GM23338 (cell line): ENCODE data around the gene MCTP2. TPM values are rescaled to one million over a fixed set of nuclear protein-coding genes. Genes with fewer than 3 reads are reported as not detected.

Experiments used
- ATAC-seq: fragments of 200-7000 bp; cut with Tn5 transposase; 3 replicates; pipeline ENCODE4 v1.9.1; 2020
- DNase-seq: peaks from one replicate; pipeline ENCODE4 v3.0.0-alpha.2; 2015; ENCODE audit warnings: low spot score
- H2AFZ ChIP-seq: fragments of 200-600 bp; sonication (generic); 2 replicates; pipeline ENCODE4 v1.8.0; 2016; ENCODE audit warnings: antibody characterized with exemption, mild to moderate bottlenecking, moderate library complexity
- H3F3A ChIP-seq: fragments of 200-600 bp; sonication (generic); replicated peaks from 2 replicates; pipeline ENCODE4 v1.8.0; 2017; ENCODE audit warnings: antibody characterized with exemption, mixed run types, low read depth
- H3K27ac ChIP-seq: fragments of 200-600 bp; sonication (generic); 2 replicates; pipeline ENCODE4 v1.6.1; 2016; ENCODE audit warnings: low read depth
- H3K27me3 ChIP-seq: fragments of 200-600 bp; sonication (generic); 2 replicates; pipeline ENCODE4 v1.8.0; 2016; ENCODE audit warnings: mild to moderate bottlenecking, mixed run types, moderate library complexity; ENCODE audit not compliant: insufficient read depth
- H3K36me3 ChIP-seq: fragments of 200-600 bp; sonication (generic); 2 replicates; pipeline ENCODE4 v1.8.0; 2016; ENCODE audit warnings: mild to moderate bottlenecking; ENCODE audit not compliant: insufficient read depth
- H3K4me1 ChIP-seq: fragments of 200-600 bp; sonication (generic); 2 replicates; pipeline ENCODE4 v1.8.0; 2016; ENCODE audit warnings: mild to moderate bottlenecking, moderate library complexity; ENCODE audit not compliant: insufficient read depth
- H3K4me2 ChIP-seq: fragments of 200-600 bp; sonication (generic); 2 replicates; pipeline ENCODE4 v1.7.1; 2017; ENCODE audit warnings: mixed run types
- H3K4me3 ChIP-seq: fragments of 200-600 bp; sonication (generic); 2 replicates; pipeline ENCODE4 v1.6.1; 2016; ENCODE audit warnings: mixed run types
- H3K79me2 ChIP-seq: fragments of 200-600 bp; sonication (generic); replicated peaks from 2 replicates; pipeline ENCODE4 v1.8.0; 2017; ENCODE audit warnings: mild to moderate bottlenecking; ENCODE audit not compliant: insufficient read depth
- H3K9me2 ChIP-seq: fragments of 200-600 bp; sonication (generic); 2 replicates; pipeline ENCODE4 v1.8.0; 2017; ENCODE audit not compliant: insufficient read depth
- H4K20me1 ChIP-seq: fragments of 200-600 bp; sonication (generic); replicated peaks from 2 replicates; pipeline ENCODE4 v1.8.0; 2017; ENCODE audit warnings: mild to moderate bottlenecking; ENCODE audit not compliant: insufficient read depth
- H3K27ac Mint-ChIP-seq: 2 replicates; pipeline ENCODE4 v1.8.0; 2020; ENCODE audit warnings: inconsistent platforms, mild to moderate bottlenecking, moderate library complexity, mixed read lengths
- H3K27me3 Mint-ChIP-seq: 3 replicates; pipeline ENCODE4 v1.8.0; 2022; ENCODE audit warnings: low read depth, mild to moderate bottlenecking, moderate library complexity, mixed read lengths, inconsistent platforms; ENCODE audit not compliant: insufficient read depth, poor library complexity
- H3K36me3 Mint-ChIP-seq: 3 replicates; pipeline ENCODE4 v1.8.0; 2021; ENCODE audit warnings: low read depth, mild to moderate bottlenecking, inconsistent platforms, moderate library complexity, mixed read lengths
- H3K4me1 Mint-ChIP-seq: 3 replicates; pipeline ENCODE4 v1.8.0; 2020; ENCODE audit warnings: mild to moderate bottlenecking, inconsistent platforms, mixed read lengths
- H3K4me3 Mint-ChIP-seq: 3 replicates; pipeline ENCODE4 v1.8.0; 2021; ENCODE audit warnings: moderate library complexity, mild to moderate bottlenecking, inconsistent platforms, mixed read lengths
- H3K9me3 Mint-ChIP-seq: 3 replicates; pipeline ENCODE4 v1.8.0; 2020; ENCODE audit warnings: moderate library complexity, mild to moderate bottlenecking, inconsistent platforms, mixed read lengths
- CREB1 ChIP-seq: fragments of 250-450 bp; sonication (Bioruptor Pico); IDR thresholded peaks from 2 replicates; pipeline ENCODE4 v1.5.0; 2020; ENCODE audit warnings: low read depth, mild to moderate bottlenecking, moderate library complexity
- EZH2phosphoT487 ChIP-seq: fragments of 200-600 bp; sonication (generic); IDR thresholded peaks from one replicate; pipeline ENCODE4 v1.8.1; 2018; ENCODE audit warnings: antibody characterized with exemption; ENCODE audit not compliant: unreplicated experiment
- NANOG ChIP-seq: IDR thresholded peaks from 2 replicates; pipeline ENCODE4 v1.6.1; 2016; ENCODE audit warnings: antibody characterized with exemption, borderline replicate concordance
- STAT1 ChIP-seq: IDR thresholded peaks from one replicate; pipeline ENCODE4 v1.6.1; 2016; ENCODE audit warnings: antibody characterized with exemption; ENCODE audit not compliant: unreplicated experiment
- ZNF114 ChIP-seq: fragments of 250-450 bp; sonication (Bioruptor Pico); IDR thresholded peaks from 2 replicates; pipeline ENCODE4 v1.5.0; 2020; ENCODE audit warnings: mild to moderate bottlenecking, moderate library complexity
- ZNF331 ChIP-seq: fragments of 250-450 bp; sonication (Bioruptor Pico); IDR thresholded peaks from 2 replicates; pipeline ENCODE4 v1.5.0; 2020; ENCODE audit warnings: low read depth, mild to moderate bottlenecking, moderate library complexity
- ZNF462 ChIP-seq: fragments of 250-450 bp; sonication (Bioruptor Pico); IDR thresholded peaks from 2 replicates; pipeline ENCODE4 v1.5.0; 2020; ENCODE audit warnings: mild to moderate bottlenecking, moderate library complexity
- polyA plus RNA-seq: library from polyadenylated mRNA; unstranded; fragments of >200 nt; fragmentation: Nextera tagmentation; extraction: Ambion mirVana; gene quantifications from 2 replicates; pipeline ENCODE4 v1.2.1, GENCODE V29; 2016
- total RNA-seq: library from RNA; depleted of rRNA; stranded (reverse); fragments of >200 nt; shearing (Covaris generic); gene quantifications from 2 replicates; pipeline ENCODE4 v1.2.3, GENCODE V29; 2014

MCTP2 gene
- total and polyA plus RNA-seq, 2 experiments from 2014 or later, result 1.8 to 5.5 TPM

GRCh38 chr15:94387442-94387841, 156.1 kb downstream of the MCTP2 start:
- peak overlapping the region; percentile 87 for H2AFZ ChIP-seq
- TF ChIP-seq ZNF331 (CRISPR knock-in tag) (no peak), CREB1 (CRISPR knock-in tag) (no peak)
- H4K20me1 ChIP-seq, result no peaks in the 10 kb centered on the region
- H3K27ac ChIP-seq, result no peak overlapping the region
- H3K9me2 ChIP-seq, result no peaks in the 10 kb centered on the region
- no peaks in the 10 kb centered on the region for H3K36me3 Mint-ChIP-seq
- H3K27ac Mint-ChIP-seq, result no peak overlapping the region
- no peaks in the 10 kb centered on the region for H3K27me3 ChIP-seq
- DNase-seq, result no peak
- H3K79me2 ChIP-seq, result no peaks in the 10 kb centered on the region
- no peaks in the 10 kb centered on the region for H3K36me3 ChIP-seq
- H3K27me3 Mint-ChIP-seq, result peaks cover 4% of the 10 kb centered on the region
- no peaks in the 10 kb centered on the region for H3F3A ChIP-seq
- H3K4me1 Mint-ChIP-seq, result peaks cover 11% of the 10 kb centered on the region
- 0 out of 2 replicates have a peak overlapping the region, but pooled peaks have one; percentile 32 for H3K4me2 ChIP-seq
- H3K4me3 Mint-ChIP-seq, result no peak overlapping the region
- no peak for ATAC-seq
- no peaks in the 10 kb centered on the region for H3K4me1 ChIP-seq
- no peaks in the 10 kb centered on the region for H3K9me3 Mint-ChIP-seq
- H3K4me3 ChIP-seq, result no peak overlapping the region

GRCh38 chr15:94387849-94388441, 156.6 kb downstream of the MCTP2 start:
- Histone ChIP-seq H3K27me3 (no peaks in the 10 kb centered on the region), H3K36me3 (no peaks in the 10 kb centered on the region), H3K79me2 (no peaks in the 10 kb centered on the region), H3F3A (no peaks in the 10 kb centered on the region), H3K27ac (no peak overlapping the region), H3K4me1 (no peaks in the 10 kb centered on the region), H3K9me2 (no peaks in the 10 kb centered on the region), H3K4me3 (no peak overlapping the region), H2AFZ (peak overlapping the region; percentile 87), H3K4me2 (0 out of 2 replicates have a peak overlapping the region, but pooled peaks have one; percentile 32), H4K20me1 (no peaks in the 10 kb centered on the region)
- no peak overlapping the region for H3K4me3 Mint-ChIP-seq
- DNase-seq, result no peak
- TF ChIP-seq NANOG, result no peak
- TF ChIP-seq EZH2phosphoT487, result no peak
- TF ChIP-seq ZNF114 (CRISPR knock-in tag), result no peak
- no peak for ATAC-seq
- no peaks in the 10 kb centered on the region for H3K36me3 Mint-ChIP-seq
- peaks cover 4% of the 10 kb centered on the region for H3K27me3 Mint-ChIP-seq
- H3K4me1 Mint-ChIP-seq, result peaks cover 11% of the 10 kb centered on the region
- no peak overlapping the region for H3K27ac Mint-ChIP-seq
- no peaks in the 10 kb centered on the region for H3K9me3 Mint-ChIP-seq

GRCh38 chr15:94395640-94396039, 164.3 kb downstream of the MCTP2 start:
- no peak overlapping the region for H3K4me3 ChIP-seq
- no peaks in the 10 kb centered on the region for H3F3A ChIP-seq
- no peak overlapping the region for H3K4me2 ChIP-seq
- H3K79me2 ChIP-seq, result no peaks in the 10 kb centered on the region
- no peaks in the 10 kb centered on the region for H3K9me2 ChIP-seq
- H3K9me3 Mint-ChIP-seq, result no peaks in the 10 kb centered on the region
- no peaks in the 10 kb centered on the region for H3K27me3 ChIP-seq
- H3K4me3 Mint-ChIP-seq, result no peak overlapping the region
- no peaks in the 10 kb centered on the region for H3K36me3 Mint-ChIP-seq
- no peaks in the 10 kb centered on the region for H3K27me3 Mint-ChIP-seq
- H2AFZ ChIP-seq, result no peak overlapping the region
- H4K20me1 ChIP-seq, result no peaks in the 10 kb centered on the region
- no peak for ATAC-seq
- peaks cover 8% of the 10 kb centered on the region for H3K4me1 ChIP-seq
- H3K27ac Mint-ChIP-seq, result no peak overlapping the region
- no peak for DNase-seq
- H3K36me3 ChIP-seq, result no peaks in the 10 kb centered on the region
- H3K4me1 Mint-ChIP-seq, result peaks cover 8% of the 10 kb centered on the region
- no peak for TF ChIP-seq STAT1
- no peak for TF ChIP-seq ZNF462
- H3K27ac ChIP-seq, result no peak overlapping the region
